ENCODE results near the gene TEDC2. TPM values are rescaled to one million over a fixed set of nuclear protein-coding genes. Genes with fewer than 3 reads are reported as not detected.

TEDC2 gene
- polyA plus RNA-seq, 12 donors, result 3.2 to 8.4 (median 4.3) TPM; not detected in 1

DNA sequence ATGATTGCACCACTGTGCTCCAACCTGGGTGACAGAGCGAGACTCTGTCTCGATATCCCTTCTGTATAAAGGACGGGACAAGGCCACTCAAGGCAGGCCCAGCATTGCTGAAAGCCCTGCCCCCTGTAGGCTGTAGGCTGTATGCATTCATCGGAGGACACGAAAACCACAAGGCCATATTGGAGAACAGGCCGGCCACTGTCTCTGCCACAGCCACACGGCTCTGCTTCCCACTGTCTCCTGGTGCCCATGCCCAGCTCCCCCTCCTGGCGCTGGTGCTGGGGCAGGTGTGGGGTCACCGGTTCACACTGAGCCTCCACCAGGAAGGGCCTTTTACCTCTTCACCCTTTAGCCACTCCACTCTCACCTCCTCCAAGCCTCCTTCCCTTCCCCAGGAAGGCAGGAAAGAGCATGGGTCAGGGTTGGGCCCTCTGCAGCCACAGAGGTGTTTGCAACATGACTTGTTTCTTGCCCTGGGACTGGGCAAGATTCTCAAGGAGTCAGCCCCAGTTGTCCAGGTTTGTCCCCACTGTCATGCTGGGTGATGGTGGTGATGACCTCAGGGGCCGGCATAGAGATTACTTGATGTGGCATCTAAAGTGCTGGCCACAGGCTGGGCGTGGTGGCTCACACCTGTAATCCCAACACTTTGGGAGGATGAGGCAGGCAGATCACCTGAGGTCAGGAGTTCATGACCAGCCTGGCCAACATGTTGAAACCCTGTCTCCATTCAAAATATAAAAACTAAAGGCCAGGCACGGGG is 5.9 kb downstream of the TEDC2 start:
- no peak for DNase-seq

GRCh38 chr16:2466667-2467527 is 7.0 kb downstream of the TEDC2 start:
- DNase-seq, result no peak

GRCh38 chr16:2467528-2468232 is 7.8 kb downstream of the TEDC2 start:
- DNase-seq, result peak; percentile 87

GRCh38 chr16:2468233-2468724 is 8.4 kb downstream of the TEDC2 start:
- peak; percentile 55 for DNase-seq

GRCh38 chr16:2468725-2469398 is 9.0 kb downstream of the TEDC2 start:
- no peak for DNase-seq

DNA sequence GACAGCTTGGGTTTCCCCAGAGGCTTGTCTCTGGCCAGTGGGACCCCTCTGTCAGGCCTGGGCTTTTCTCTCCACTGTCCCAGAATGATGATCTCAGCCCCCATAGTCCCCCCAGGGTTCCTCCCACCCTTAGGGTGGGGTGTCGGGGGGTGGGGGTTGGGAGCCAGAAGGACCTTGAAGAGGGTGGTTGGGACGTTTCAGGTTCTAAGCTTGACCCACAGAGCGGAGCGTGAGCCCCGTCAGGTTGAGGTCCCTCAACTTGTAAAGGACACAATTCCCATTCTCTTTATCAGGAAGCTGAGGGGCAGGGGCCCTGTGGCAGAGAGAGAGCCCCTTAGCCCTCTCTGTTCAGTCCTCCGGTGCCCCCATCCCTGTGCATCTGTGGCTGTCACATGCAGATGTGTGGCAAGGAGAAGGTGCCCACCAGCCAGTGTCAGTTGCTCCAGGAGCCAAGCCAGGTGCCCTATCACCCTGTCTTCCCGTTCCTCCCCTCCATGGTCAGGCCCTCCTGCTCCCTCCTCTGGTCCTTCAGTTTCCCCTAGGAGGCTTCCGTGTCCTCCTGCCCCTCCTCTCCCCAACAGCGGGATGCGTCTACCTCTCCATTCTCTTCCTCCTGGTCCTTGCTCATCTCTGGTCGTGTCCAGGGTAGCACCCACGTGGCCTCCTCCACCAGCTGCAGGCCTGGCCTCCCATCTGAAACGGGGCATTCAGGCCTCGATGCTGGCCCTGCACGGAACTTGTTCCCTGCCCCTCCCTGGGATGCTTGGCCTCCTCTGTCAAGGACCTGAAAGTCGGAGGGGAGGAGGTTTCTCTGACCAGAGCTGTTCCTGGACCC is 9.7 kb downstream of the TEDC2 start:
- DNase-seq, result no peak

DNA sequence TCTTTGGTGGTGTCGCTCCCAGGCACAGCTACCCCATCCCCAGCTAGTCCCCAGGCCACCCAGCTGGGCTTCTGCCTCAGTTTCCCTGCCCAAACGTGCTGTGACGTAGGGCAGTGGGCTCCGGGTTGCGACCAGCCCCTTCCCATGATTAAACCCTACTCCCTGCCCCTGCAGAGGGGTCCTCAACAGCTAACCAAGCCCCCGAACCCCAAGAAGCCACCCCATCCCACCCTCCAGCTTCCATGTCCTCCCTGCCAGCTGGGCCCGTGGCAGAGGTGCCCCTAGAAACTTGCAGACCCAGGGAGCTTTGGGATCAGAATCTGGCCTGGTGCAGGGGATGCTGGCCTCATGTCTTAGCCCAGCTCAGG is 10.3 kb downstream of the TEDC2 start:
- no peak for DNase-seq

- no peak for DNase-seq
Measured at GRCh38 chr16:2470603-2471015, 10.7 kb downstream of the TEDC2 start.

GRCh38 chr16:2471016-2471652 is 11.2 kb downstream of the TEDC2 start, which contains the start of gene NTN3:
Gene NTN3 (plus strand): TSS chr16:2471297. CDS start chr16:2471702, 405 bp downstream.
- DNase-seq, result peak; percentile 65

- no peak for DNase-seq
Measured at GRCh38 chr16:2471653-2472487, 12.0 kb downstream of the TEDC2 start.

GRCh38 chr16:2472488-2472864 is 12.6 kb downstream of the TEDC2 start:
- DNase-seq, result no peak

- DNase-seq, result no peak
Measured at GRCh38 chr16:2472885-2473445, 13.1 kb downstream of the TEDC2 start.

DNA sequence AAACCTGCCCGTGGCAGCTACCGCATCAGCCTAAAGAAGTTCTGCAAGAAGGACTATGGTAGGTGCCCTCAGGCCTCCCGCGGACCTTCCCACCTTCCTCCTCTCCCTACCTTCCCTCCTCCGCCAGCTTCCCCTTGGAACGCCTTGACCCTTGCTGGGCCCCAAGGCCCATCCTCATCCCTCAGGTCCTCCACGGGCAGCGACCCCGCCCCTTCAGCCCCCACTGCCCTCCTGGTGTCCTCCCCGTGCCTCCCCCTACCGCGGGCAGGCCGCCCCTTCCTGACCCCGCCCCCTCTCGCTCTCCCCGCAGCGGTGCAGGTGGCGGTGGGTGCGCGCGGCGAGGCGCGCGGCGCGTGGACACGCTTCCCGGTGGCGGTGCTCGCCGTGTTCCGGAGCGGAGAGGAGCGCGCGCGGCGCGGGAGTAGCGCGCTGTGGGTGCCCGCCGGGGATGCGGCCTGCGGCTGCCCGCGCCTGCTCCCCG is 13.6 kb downstream of the TEDC2 start:
- no peak for DNase-seq

- no peak for DNase-seq
Measured at GRCh38 chr16:2473999-2474876, 14.3 kb downstream of the TEDC2 start.

DNA sequence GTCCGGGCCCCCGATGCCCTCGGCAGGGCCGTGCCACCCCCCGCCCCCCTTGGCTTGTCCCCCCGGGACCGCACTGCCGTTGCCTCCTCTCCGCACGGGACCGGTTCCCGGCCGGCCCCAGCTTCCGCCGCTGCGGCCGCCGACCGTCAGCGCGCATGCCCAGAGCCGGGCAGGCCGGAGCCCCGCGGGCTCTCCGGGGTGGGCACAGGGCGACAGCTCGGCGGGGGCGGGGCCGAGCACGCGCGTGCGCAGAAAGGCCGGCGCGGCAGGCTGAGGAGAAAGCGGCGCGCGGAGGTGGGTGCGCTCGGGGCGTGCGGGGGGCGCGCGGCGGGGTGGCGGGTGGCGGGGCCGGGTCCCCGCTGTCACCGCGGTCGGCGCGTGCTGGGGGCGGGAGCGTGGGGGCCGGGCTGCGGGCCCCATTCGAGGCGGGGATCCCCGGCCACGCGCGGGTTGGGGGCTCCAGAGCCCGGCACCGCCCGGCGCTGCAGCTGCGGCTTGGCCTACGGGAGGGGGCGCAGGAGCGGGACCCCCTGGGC is 15.0 kb downstream of the TEDC2 start, which contains the start of gene TBC1D24:
Gene TBC1D24 (plus strand): TSS at position 251 of the 536 bp plus-strand sequence. CDS start 21,022 bp downstream, outside the sequence.
- peak; percentile 86 for DNase-seq

- DNase-seq, result no peak
Measured at GRCh38 chr16:2475413-2476344, 15.8 kb downstream of the TEDC2 start.
